Prostate gland (tissue), 2 donors: Measurements from ENCODE around the gene DLGAP1.

Experiments used
- POLR2AphosphoS5 ChIP-seq: sonication (generic); formaldehyde crosslinking; IDR thresholded peaks from one replicate; pipeline ENCODE4 v1.6.1; 2017; ENCODE audit warnings: antibody characterized with exemption
- TF ChIP-seq, protein P1 (sequence below), 4 experiments: fragments of 200-600 bp in 2 of 4; fragments of 450-650 bp in 2 of 4; sonication (generic) in 2 of 4; IDR thresholded peaks; 1 replicate in 3 of 4; 2 replicates in 1 of 4; pipeline ENCODE4 v1.5.1; 2016 to 2019; ENCODE audit warnings: antibody characterized with exemption in 4 of 4, mild to moderate bottlenecking in 2 of 4, moderate library complexity in 2 of 4

DNA sequence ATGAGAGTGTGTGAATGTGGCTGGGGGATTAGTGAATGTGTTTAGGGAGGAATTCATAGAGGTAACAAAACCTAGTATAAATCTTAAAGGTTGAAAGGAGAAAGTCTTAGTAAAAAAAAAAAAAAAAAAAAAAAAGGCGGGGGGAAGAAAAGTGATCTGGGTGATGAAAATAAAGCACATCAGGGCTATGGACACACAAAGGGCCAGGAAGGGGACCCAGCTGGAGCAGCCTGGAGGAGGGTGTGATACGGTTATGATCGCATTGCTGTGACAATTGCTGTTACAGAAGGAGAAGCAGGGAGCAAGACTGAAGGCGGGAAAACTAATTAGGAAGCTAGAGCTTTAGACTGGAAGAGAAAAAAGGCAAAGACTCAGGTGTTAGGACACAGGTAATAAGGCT, 85.4 kb downstream of the DLGAP1 start:
- TF ChIP-seq, protein P1, sequence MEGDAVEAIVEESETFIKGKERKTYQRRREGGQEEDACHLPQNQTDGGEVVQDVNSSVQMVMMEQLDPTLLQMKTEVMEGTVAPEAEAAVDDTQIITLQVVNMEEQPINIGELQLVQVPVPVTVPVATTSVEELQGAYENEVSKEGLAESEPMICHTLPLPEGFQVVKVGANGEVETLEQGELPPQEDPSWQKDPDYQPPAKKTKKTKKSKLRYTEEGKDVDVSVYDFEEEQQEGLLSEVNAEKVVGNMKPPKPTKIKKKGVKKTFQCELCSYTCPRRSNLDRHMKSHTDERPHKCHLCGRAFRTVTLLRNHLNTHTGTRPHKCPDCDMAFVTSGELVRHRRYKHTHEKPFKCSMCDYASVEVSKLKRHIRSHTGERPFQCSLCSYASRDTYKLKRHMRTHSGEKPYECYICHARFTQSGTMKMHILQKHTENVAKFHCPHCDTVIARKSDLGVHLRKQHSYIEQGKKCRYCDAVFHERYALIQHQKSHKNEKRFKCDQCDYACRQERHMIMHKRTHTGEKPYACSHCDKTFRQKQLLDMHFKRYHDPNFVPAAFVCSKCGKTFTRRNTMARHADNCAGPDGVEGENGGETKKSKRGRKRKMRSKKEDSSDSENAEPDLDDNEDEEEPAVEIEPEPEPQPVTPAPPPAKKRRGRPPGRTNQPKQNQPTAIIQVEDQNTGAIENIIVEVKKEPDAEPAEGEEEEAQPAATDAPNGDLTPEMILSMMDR (IDR thresholded peaks at IDR 0.05) = no peak
- TF ChIP-seq POLR2AphosphoS5 = no peak
